ENCODE measurements around the gene ZFP30. TPM values are rescaled to one million over a fixed set of nuclear protein-coding genes. Genes with fewer than 3 reads are reported as not detected.

Gene ZFP30
- total and polyA plus RNA-seq, 2 of the 13 experiments (the other 11 are each of a cell fraction or from before 2014, with no cell fraction given) = 3.4 to 19.2 TPM

GRCh38 chr19:37594304-37594981, 60.8 kb downstream of the ZFP30 start, which contains the start of the genes ZNF540 and ZNF571 (continued):
- TF ChIP-seq BRF2 (CRISPR knock-in tag; IDR thresholded peaks at IDR 0.05) (no peak; the same call in 1 of the 2 replicates), ZNF142 (CRISPR knock-in tag; IDR thresholded peaks at IDR 0.05) (no peak), FOXK2 (IDR thresholded peaks at IDR 0.05) (no peak), ZNF790 (CRISPR knock-in tag; IDR thresholded peaks at IDR 0.05; ENCODE audit: borderline replicate concordance) (no peak), CEBPZ (IDR thresholded peaks at IDR 0.05; ENCODE audit: low read length) (no peak), SRSF1 (optimal IDR thresholded peaks at IDR 0.05; ENCODE audit: low read depth, low read length) (peak; percentile 67), NFIB (CRISPR knock-in tag; IDR thresholded peaks at IDR 0.05; ENCODE audit: borderline replicate concordance) (no peak), ZNF839 (CRISPR knock-in tag; IDR thresholded peaks at IDR 0.05; ENCODE audit: borderline replicate concordance) (no peak), MAX (IDR thresholded peaks at IDR 0.05) (peak; percentile 46; the same call in 1 of the 2 replicates), ZBTB7B (CRISPR knock-in tag; IDR thresholded peaks at IDR 0.05) (no peak), ZNF724P (CRISPR knock-in tag; IDR thresholded peaks at IDR 0.05; ENCODE audit: borderline replicate concordance) (no peak; the same call in 1 of the 2 replicates), KDM6A (CRISPR knock-in tag; IDR thresholded peaks at IDR 0.05; ENCODE audit: low read depth) (no peak), ZNF503 (CRISPR knock-in tag; IDR thresholded peaks at IDR 0.05) (no peak), ZNF446 (CRISPR knock-in tag; IDR thresholded peaks at IDR 0.05) (no peak), KLF6 (CRISPR knock-in tag; IDR thresholded peaks at IDR 0.05) (peak; percentile 32; the same call in 1 of the 2 replicates), PBX2 (CRISPR knock-in tag; IDR thresholded peaks at IDR 0.05) (no peak)
